ENCODE results near the gene ACOXL.

ACOXL gene

GRCh38 chr2:110785439-110785838 is 53.1 kb downstream of the ACOXL start:
- TF ChIP-seq ZNF274 (IDR thresholded peaks at IDR 0.05; ENCODE audit: low read depth, low read length): no peak
- H3K4me3 ChIP-seq (ENCODE audit: low read length): no peak overlapping the region

GRCh38 chr2:110788976-110789375 is 56.6 kb downstream of the ACOXL start:
- TF ChIP-seq ZNF274 (IDR thresholded peaks at IDR 0.05; ENCODE audit: low read depth, low read length): no peak
- H3K4me3 ChIP-seq (ENCODE audit: low read length): no peak overlapping the region

GRCh38 chr2:110789706-110790105 is 57.3 kb downstream of the ACOXL start:
- no peak overlapping the region for H3K4me3 ChIP-seq (ENCODE audit: low read length)
- TF ChIP-seq ZNF274 (IDR thresholded peaks at IDR 0.05; ENCODE audit: low read depth, low read length): no peak

GRCh38 chr2:110790907-110791306 is 58.5 kb downstream of the ACOXL start:
- no peak overlapping the region for H3K4me3 ChIP-seq (ENCODE audit: low read length)
- no peak for TF ChIP-seq ZNF274 (IDR thresholded peaks at IDR 0.05; ENCODE audit: low read depth, low read length)

- H3K4me3 ChIP-seq (ENCODE audit: low read length): no peak overlapping the region
Observed at GRCh38 chr2:110791435-110791834, 59.1 kb downstream of the ACOXL start.

GRCh38 chr2:110793034-110793433 is 60.7 kb downstream of the ACOXL start:
- H3K4me3 ChIP-seq (ENCODE audit: low read length): no peak overlapping the region
- TF ChIP-seq ZNF274 (IDR thresholded peaks at IDR 0.05; ENCODE audit: low read depth, low read length): no peak

More at GRCh38 chr2:110791435-110791834, 59.1 kb downstream of the ACOXL start:
- no peak for TF ChIP-seq ZNF274 (IDR thresholded peaks at IDR 0.05; ENCODE audit: low read depth, low read length)

- TF ChIP-seq ZNF274 (IDR thresholded peaks at IDR 0.05; ENCODE audit: low read depth, low read length): no peak
- no peak overlapping the region for H3K4me3 ChIP-seq (ENCODE audit: low read length)
Observed at GRCh38 chr2:110794390-110794789, 62.0 kb downstream of the ACOXL start.

GRCh38 chr2:110794951-110795350 is 62.6 kb downstream of the ACOXL start:
- no peak for TF ChIP-seq ZNF274 (IDR thresholded peaks at IDR 0.05; ENCODE audit: low read depth, low read length)
- no peak overlapping the region for H3K4me3 ChIP-seq (ENCODE audit: low read length)

- no peak overlapping the region for H3K4me3 ChIP-seq (ENCODE audit: low read length)
- TF ChIP-seq ZNF274 (IDR thresholded peaks at IDR 0.05; ENCODE audit: low read depth, low read length): no peak
Observed at GRCh38 chr2:110796716-110797301, 64.4 kb downstream of the ACOXL start.

- no peak overlapping the region for H3K4me3 ChIP-seq (ENCODE audit: low read length)
- TF ChIP-seq ZNF274 (IDR thresholded peaks at IDR 0.05; ENCODE audit: low read depth, low read length): no peak
Observed at GRCh38 chr2:110799376-110799775, 67.0 kb downstream of the ACOXL start.

GRCh38 chr2:110800611-110801402 is 68.4 kb downstream of the ACOXL start:
- H3K4me3 ChIP-seq (ENCODE audit: low read length): no peak overlapping the region
- TF ChIP-seq ZNF274 (IDR thresholded peaks at IDR 0.05; ENCODE audit: low read depth, low read length): no peak

GRCh38 chr2:110802208-110802932 is 70.0 kb downstream of the ACOXL start:
- no peak for TF ChIP-seq ZNF274 (IDR thresholded peaks at IDR 0.05; ENCODE audit: low read depth, low read length)

GRCh38 chr2:110804433-110804832 is 72.1 kb downstream of the ACOXL start:
- H3K4me3 ChIP-seq (ENCODE audit: low read length): no peak overlapping the region
- TF ChIP-seq ZNF274 (IDR thresholded peaks at IDR 0.05; ENCODE audit: low read depth, low read length): no peak

More at GRCh38 chr2:110802208-110802932, 70.0 kb downstream of the ACOXL start:
- H3K4me3 ChIP-seq (ENCODE audit: low read length): no peak overlapping the region

GRCh38 chr2:110804915-110805314 is 72.5 kb downstream of the ACOXL start:
- TF ChIP-seq ZNF274 (IDR thresholded peaks at IDR 0.05; ENCODE audit: low read depth, low read length): no peak
- H3K4me3 ChIP-seq (ENCODE audit: low read length): no peak overlapping the region
